ENCODE results near the gene MIB2.

The MIB2 gene

GRCh38 chr1:1623631-1624442, 8.5 kb downstream of the MIB2 start:
- no peak for TF ChIP-seq POLR2A (IDR thresholded peaks at IDR 0.05; ENCODE audit: low read depth, low read length)
- FAIRE-seq (no peak), DNase-seq (ENCODE audit: insufficient read length, low spot score) (no peak)

GRCh38 chr1:1624443-1625403, 9.4 kb downstream of the MIB2 start:
- no peak for FAIRE-seq
- DNase-seq (ENCODE audit: insufficient read length, low spot score) = no peak

DNA sequence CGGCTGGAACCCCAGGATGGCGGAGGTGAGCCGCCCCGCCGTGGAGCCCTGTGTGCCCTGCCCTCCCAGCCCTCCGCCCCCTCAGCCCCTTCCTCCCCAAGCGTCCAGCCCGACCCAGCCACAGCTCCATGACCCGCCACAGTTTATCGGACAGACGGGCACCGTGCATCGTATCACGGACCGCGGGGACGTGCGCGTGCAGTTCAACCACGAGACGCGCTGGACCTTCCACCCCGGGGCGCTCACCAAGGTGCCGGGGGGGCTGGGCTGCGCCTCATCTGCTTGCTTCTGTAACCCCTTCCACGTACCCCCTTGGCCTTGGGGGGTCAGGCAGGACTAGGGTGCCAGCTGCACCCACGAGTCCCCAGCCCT, 10.1 kb downstream of the MIB2 start:
- no peak for FAIRE-seq
- TF ChIP-seq POLR2A (IDR thresholded peaks at IDR 0.05; ENCODE audit: low read depth, low read length) = no peak
- DNase-seq (ENCODE audit: insufficient read length, low spot score) = no peak

More at GRCh38 chr1:1624443-1625403, 9.4 kb downstream of the MIB2 start:
- TF ChIP-seq POLR2A (IDR thresholded peaks at IDR 0.05; ENCODE audit: low read depth, low read length) = no peak

DNA sequence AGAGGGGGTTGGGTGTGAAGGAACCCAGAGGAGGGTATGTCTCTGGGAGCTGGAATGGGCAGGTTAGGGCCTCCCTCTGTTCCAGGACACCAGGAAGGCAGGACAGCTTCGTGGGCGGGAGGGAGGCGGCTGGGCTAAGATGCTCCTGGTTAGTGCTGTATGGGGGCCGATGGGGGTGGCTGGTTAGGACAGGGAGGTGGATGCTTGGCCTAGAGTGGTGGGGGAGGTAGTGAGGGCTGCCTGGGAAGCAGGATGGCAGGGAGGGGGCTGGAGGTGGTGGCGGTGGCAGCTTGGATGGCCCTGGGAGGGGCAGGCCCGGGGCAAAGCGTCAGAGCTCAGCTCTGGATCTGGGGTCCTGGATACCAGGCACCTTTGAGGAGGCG, 10.5 kb downstream of the MIB2 start:
- no peak for FAIRE-seq

GRCh38 chr1:1626207-1627141, 11.2 kb downstream of the MIB2 start:
- TF ChIP-seq POLR2A (IDR thresholded peaks at IDR 0.05; ENCODE audit: low read depth, low read length) = no peak
- DNase-seq (ENCODE audit: insufficient read length, low spot score) = no peak
- no peak for FAIRE-seq

More for the DNA sequence above, 10.5 kb downstream of the MIB2 start:
- TF ChIP-seq POLR2A (IDR thresholded peaks at IDR 0.05; ENCODE audit: low read depth, low read length) = no peak
- no peak for DNase-seq (ENCODE audit: insufficient read length, low spot score)

GRCh38 chr1:1627261-1627828, 12.0 kb downstream of the MIB2 start:
- TF ChIP-seq POLR2A (IDR thresholded peaks at IDR 0.05; ENCODE audit: low read depth, low read length) = no peak
- FAIRE-seq (no peak), DNase-seq (ENCODE audit: insufficient read length, low spot score) (no peak)

- FAIRE-seq = no peak
- no peak for DNase-seq (ENCODE audit: insufficient read length, low spot score)
- no peak for TF ChIP-seq POLR2A (IDR thresholded peaks at IDR 0.05; ENCODE audit: low read depth, low read length)
These were observed 12.8 kb downstream of the MIB2 start for GRCh38 chr1:1627829-1628753.

DNA sequence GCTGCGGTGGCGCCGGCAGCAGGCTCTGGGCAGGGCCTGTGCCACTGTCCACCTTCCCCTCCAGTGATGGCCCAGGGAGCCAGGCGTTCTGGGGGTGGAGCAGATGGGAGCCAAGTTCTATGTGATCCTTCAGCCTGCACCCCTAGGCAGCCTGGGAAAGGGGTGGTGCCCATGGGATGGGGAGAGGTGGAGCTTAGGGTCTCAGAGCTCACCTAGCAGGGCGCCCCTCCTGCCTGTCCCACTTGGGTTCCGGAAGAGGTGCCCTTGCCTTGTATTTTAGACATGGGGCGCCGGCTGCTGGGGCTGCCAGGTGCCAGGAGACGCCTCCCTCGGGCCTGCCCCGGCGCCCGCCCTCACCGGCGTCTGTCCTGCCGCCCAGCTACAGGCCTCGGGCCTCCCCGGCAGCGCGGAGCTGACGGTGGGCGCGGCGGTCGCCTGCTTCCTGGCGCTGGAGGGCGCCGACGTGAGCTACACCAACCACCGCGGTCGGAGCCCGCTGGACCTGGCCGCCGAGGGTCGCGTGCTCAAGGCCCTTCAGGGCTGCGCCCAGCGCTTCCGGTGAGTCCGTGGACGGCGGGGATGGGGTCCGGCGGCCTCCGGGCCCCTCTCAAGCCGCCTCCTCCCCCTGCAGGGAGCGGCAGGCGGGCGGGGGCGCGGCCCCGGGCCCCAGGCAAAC, 13.6 kb downstream of the MIB2 start:
- FAIRE-seq (no peak), DNase-seq (ENCODE audit: insufficient read length, low spot score) (no peak)
- TF ChIP-seq POLR2A (IDR thresholded peaks at IDR 0.05; ENCODE audit: low read depth, low read length) = no peak

GRCh38 chr1:1629430-1630190, 14.3 kb downstream of the MIB2 start:
- no peak for TF ChIP-seq POLR2A (IDR thresholded peaks at IDR 0.05; ENCODE audit: low read depth, low read length)
- FAIRE-seq (no peak), DNase-seq (ENCODE audit: insufficient read length, low spot score) (no peak)

GRCh38 chr1:1630191-1630964, 15.1 kb downstream of the MIB2 start:
- FAIRE-seq (no peak), DNase-seq (ENCODE audit: insufficient read length, low spot score) (no peak)
- TF ChIP-seq POLR2A (IDR thresholded peaks at IDR 0.05; ENCODE audit: low read depth, low read length) = no peak
